A549 treated with RU486 at 1 μM for 4 hours (cell line): ENCODE data around the gene PDK2. TPM values are rescaled to one million over a fixed set of nuclear protein-coding genes. Genes with fewer than 3 reads are reported as not detected.

Experiments
- total RNA-seq: library from RNA; stranded (reverse); fragments of 200-300 nt; extraction: Qiagen RNA extraction; gene quantifications from 5 replicates; pipeline ENCODE4 v1.2.3, GENCODE V29; 2022; ENCODE audit warnings: low read depth

Gene PDK2
- 13.5 to 20.1 TPM (median 18.4 TPM) in 5 replicates for total RNA-seq

DNA sequence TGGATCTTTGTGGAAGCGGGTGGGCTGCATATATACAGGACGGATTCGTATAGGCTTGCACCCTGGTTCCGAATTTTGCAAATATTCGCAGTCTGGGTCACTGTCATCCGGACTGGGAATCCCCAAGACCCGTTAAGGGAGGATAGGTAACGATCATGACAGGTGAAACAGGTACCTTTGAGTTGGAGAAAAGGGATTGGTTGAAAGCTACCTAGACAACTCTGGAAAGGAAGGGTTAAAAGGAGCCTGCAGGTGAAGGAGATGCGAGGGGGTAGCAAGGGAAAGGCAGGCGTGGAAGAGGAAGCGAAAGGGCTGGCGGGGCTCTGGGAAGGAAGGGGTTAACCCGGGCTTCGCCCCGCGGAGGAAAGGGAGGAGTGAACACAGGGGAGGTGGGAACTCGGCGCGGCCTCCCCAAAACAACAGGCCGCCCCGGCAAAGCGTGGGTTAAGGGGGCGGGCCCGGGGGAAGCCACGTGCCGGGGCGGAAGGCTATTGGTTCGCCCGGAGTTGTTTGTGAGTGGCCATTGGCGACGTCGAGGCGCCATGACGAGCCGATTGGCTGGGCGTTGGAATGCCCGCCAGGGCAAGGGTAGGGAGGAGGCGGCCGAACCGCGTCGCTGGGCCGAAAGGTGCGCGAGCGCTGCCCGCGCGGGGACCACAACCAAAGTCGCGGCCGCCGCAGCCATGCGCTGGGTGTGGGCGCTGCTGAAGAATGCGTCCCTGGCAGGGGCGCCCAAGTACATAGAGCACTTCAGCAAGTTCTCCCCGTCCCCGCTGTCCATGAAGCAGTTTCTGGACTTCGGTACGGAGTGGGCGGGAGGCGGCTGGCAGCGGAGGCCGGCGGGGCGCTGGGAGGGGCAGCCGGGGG, at the start of gene PDK2:
Gene PDK2 (plus strand): TSS at position 599 of the 867 bp plus-strand sequence. CDS start 85 bp downstream, at position 684.

DNA sequence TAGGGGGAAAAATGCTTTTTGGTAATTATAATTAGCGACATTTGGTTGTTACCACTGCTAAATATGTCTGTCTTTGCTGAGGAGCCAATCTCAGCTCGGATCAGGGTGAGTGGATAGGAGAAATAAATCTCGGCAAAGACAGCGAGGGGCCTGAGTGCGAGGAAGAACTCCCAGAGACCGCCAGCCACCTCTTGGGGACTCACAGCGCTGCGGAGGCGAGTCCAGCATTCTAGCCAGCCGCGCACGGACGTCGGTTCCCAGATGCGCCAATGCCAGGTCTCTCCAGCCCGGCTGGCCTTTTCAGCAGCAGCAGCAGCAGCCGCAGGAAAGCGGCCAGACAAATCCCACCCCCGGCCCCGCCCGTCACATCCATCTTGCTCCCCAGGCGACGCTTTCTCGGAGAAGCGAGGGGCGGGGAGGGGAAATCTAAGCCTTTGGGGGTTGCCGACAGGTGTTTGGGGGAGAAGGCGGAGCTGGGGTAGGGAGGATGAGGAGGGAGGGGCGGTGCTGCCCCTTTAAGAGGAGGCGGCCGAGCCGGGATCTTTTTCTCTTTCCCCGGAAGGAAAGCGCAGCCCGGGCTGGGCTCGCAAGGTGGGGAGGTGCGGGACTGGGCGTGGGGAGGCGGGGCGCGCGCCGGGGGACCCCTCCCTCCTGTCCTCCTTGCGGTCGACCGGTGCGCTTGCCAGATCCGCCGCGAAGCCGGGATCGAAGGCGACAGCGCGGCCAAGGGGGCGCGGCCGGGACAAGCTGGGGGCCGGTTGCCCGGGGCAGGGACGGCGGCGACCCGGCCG, 39.5 kb upstream of the PDK2 start, which contains the start of gene ITGA3:
Gene ITGA3 (plus strand): TSS at position 685 of the 791 bp plus-strand sequence. CDS start 330 bp downstream, outside the sequence.

GRCh38 chr17:50129728-50130558, 34.8 kb downstream of the PDK2 start, which contains the start of gene SAMD14:
Gene SAMD14 (minus strand): TSS chr17:50130160. CDS start chr17:50124959, 5,201 bp downstream.

DNA sequence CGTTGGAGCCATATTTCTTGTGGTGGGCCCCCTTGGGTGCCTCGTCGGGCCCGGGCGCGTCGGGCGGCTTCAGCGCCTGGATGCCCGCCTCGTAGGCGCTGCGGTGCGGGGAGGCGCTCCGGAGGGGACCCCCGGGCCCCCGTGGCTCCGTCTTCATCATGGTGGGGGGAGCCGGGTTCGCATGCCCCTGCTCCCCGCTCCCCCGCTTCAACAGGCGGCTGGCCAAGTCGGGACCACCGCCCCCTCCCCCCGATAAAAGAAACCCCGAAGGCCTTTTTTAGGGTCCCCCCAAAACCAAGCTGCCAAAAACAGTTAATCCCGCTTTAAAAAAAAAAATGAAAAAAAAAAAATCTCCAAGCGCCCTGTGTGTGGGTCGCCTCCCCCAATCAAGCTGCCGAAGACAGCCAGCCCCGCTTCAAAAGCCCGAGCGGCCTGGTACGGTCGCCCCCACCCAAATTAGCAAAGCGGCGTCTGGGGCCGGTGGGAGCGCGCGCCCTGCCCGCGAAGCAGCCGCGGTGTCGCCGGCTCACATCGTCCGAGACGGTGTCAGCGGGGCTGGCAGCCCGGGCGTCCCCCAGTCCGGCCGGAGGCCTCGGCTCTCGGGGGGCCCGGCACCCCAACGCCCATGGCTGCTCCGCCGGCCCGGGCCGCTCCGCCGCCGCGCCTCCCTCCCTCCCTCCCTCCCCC, 55.3 kb downstream of the PDK2 start, which contains the start of gene PPP1R9B:
Gene PPP1R9B (minus strand): TSS at position 324 of the 687 bp plus-strand sequence. CDS start 164 bp downstream, at position 160.

Other genes with a start within 250 kb of the PDK2 start
- gene TAC4, start 247.3 kb upstream of the PDK2 start, total RNA-seq, result not detected in 5 replicates
- 2.0 to 3.5 TPM (median 3.1 TPM) in 5 replicates for gene DLX4, start 126.2 kb upstream of the PDK2 start, total RNA-seq
- 0.05 to 0.10 TPM (median 0.10 TPM) in 4 of 5 replicates, not detected in the other for gene DLX3, start 100.1 kb upstream of the PDK2 start, total RNA-seq
- gene ITGA3, start 39.2 kb upstream of the PDK2 start, total RNA-seq, result 435 to 522 TPM (median 487 TPM) in 5 replicates
- 0.18 to 0.88 TPM (median 0.38 TPM) in 5 replicates for gene SAMD14, start 34.8 kb downstream of the PDK2 start, total RNA-seq
- 44.5 to 63.0 TPM (median 59.3 TPM) in 5 replicates for gene PPP1R9B, start 55.3 kb downstream of the PDK2 start, total RNA-seq
- gene SGCA, start 70.7 kb downstream of the PDK2 start, total RNA-seq, result 1.1 to 2.3 TPM (median 2.0 TPM) in 4 of 5 replicates, not detected in the other
- 4.6 to 9.7 TPM (median 6.6 TPM) in 5 replicates for gene COL1A1, start 106.3 kb downstream of the PDK2 start, total RNA-seq
- 21.2 to 28.6 TPM (median 23.5 TPM) in 5 replicates for gene TMEM92, start 179.1 kb downstream of the PDK2 start, total RNA-seq